Measurements from ENCODE around the gene PLA2G2F. TPM values are rescaled to one million over a fixed set of nuclear protein-coding genes. Genes with fewer than 3 reads are reported as not detected.
A peak's percentile ranks its signal among the peaks of the same experiment; 100 is the strongest.

The PLA2G2F gene
- total and polyA plus RNA-seq, 9 of the 15 experiments (the other 6 are each of a cell fraction or from before 2014, with no cell fraction given), result not detected

GRCh38 chr1:20187103-20187812, 48.1 kb downstream of the PLA2G2F start (continued):
- TF ChIP-seq CTBP1 (IDR thresholded peaks at IDR 0.05; ENCODE audit: borderline replicate concordance) (no peak), TAF7 (tag; IDR thresholded peaks at IDR 0.05) (no peak), HCFC1 (IDR thresholded peaks at IDR 0.05; ENCODE audit: low read depth, low read length) (no peak), ZC3H8 (IDR thresholded peaks at IDR 0.05) (no peak), ZNF644 (tag; IDR thresholded peaks at IDR 0.05; ENCODE audit: low read depth) (no peak), NR4A1 (CRISPR knock-in tag; IDR thresholded peaks at IDR 0.05) (no peak), NR4A1 (tag; IDR thresholded peaks at IDR 0.05) (0 out of 2 replicates have a peak, but pooled peaks have one; percentile 48), E2F3 (CRISPR knock-in tag; IDR thresholded peaks at IDR 0.05) (no peak), MXI1 (IDR thresholded peaks at IDR 0.05; ENCODE audit: low read depth, low read length) (no peak), XRCC3 (IDR thresholded peaks at IDR 0.05) (no peak), SMAD3 (CRISPR knock-in tag; conservative IDR thresholded peaks at IDR 0.05) (peak; percentile 52; the same call in 1 of the 2 replicates), ID3 (CRISPR knock-in tag; IDR thresholded peaks at IDR 0.05) (no peak), ID3 (tag; IDR thresholded peaks at IDR 0.05) (peak; percentile 69; the same call in 1 of the 2 replicates), ZNF589 (CRISPR knock-in tag; IDR thresholded peaks at IDR 0.05; ENCODE audit: low read depth) (0 out of 2 replicates have a peak, but pooled peaks have one; percentile 2), U2AF1 (optimal IDR thresholded peaks at IDR 0.05; ENCODE audit: low read depth, low read length) (no peak), FOXJ3 (CRISPR knock-in tag; IDR thresholded peaks at IDR 0.05) (no peak), CCAR2 (IDR thresholded peaks at IDR 0.05; ENCODE audit: low read depth, low read length) (no peak), FOXA1 (IDR thresholded peaks at IDR 0.05; ENCODE audit: borderline replicate concordance) (no peak), NFIX (CRISPR knock-in tag; IDR thresholded peaks at IDR 0.05; ENCODE audit: low read depth) (no peak), RNF219 (CRISPR knock-in tag; IDR thresholded peaks at IDR 0.05) (0 out of 2 replicates have a peak, but pooled peaks have one; percentile 20), HMG20B (CRISPR knock-in tag; IDR thresholded peaks at IDR 0.05) (0 out of 2 replicates have a peak, but pooled peaks have one; percentile 20), FOSL1 (tag; conservative IDR thresholded peaks at IDR 0.05) (peak; percentile 64), GABPB1 (CRISPR knock-in tag; IDR thresholded peaks at IDR 0.05) (peak; percentile 38; the same call in 1 of the 2 replicates), TAF9B (IDR thresholded peaks at IDR 0.05; ENCODE audit: partially characterized antibody) (peak; percentile 12), MEF2D (tag; conservative IDR thresholded peaks at IDR 0.05; ENCODE audit: low read depth) (0 out of 2 replicates have a peak, but pooled peaks have one; percentile 25), BACH1 (tag; IDR thresholded peaks at IDR 0.05) (no peak), FOXA3 (CRISPR knock-in tag; conservative IDR thresholded peaks at IDR 0.05 in 1 of 2, IDR thresholded peaks at IDR 0.05 in 1 of 2) (peak; percentile 45 to 84; a peak in 3 of 4 replicates), CHD1 (IDR thresholded peaks at IDR 0.05; ENCODE audit: low read length) (peak; percentile 57), KLF10 (CRISPR knock-in tag; IDR thresholded peaks at IDR 0.05) (0 out of 2 replicates have a peak, but pooled peaks have one; percentile 47)

Measured in K562 (cell line).